ENCODE results near the gene SPEN.

- no peak for TF ChIP-seq MAX (IDR thresholded peaks at IDR 0.05; ENCODE audit: low read depth, low read length)
- TF ChIP-seq USF2 (IDR thresholded peaks at IDR 0.05; ENCODE audit: borderline replicate concordance, low read depth, low read length): no peak
- no peak for TF ChIP-seq POLR2A (IDR thresholded peaks at IDR 0.05; ENCODE audit: low read depth, low read length)
- TF ChIP-seq PBX3 (IDR thresholded peaks at IDR 0.05; ENCODE audit: insufficient replicate concordance, low read depth, low read length): no peak
- no peak for TF ChIP-seq CTCF (IDR thresholded peaks at IDR 0.05 in 2 of 3, conservative IDR thresholded peaks at IDR 0.05 in 1 of 3; ENCODE audit: control insufficient read depth in 2 of 3, extremely low read depth in 1 of 3, insufficient read depth in 1 of 3, low read depth in 3 of 3, low read length in 3 of 3)
- no peak for TF ChIP-seq ZNF217 (IDR thresholded peaks at IDR 0.05)
- TF ChIP-seq NRF1 (conservative IDR thresholded peaks at IDR 0.05; ENCODE audit: low read depth, low read length): no peak
- TF ChIP-seq, protein P1, sequence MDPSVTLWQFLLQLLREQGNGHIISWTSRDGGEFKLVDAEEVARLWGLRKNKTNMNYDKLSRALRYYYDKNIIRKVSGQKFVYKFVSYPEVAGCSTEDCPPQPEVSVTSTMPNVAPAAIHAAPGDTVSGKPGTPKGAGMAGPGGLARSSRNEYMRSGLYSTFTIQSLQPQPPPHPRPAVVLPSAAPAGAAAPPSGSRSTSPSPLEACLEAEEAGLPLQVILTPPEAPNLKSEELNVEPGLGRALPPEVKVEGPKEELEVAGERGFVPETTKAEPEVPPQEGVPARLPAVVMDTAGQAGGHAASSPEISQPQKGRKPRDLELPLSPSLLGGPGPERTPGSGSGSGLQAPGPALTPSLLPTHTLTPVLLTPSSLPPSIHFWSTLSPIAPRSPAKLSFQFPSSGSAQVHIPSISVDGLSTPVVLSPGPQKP (IDR thresholded peaks at IDR 0.05; ENCODE audit: low read depth, low read length): no peak
- no peak for TF ChIP-seq CREB1 (IDR thresholded peaks at IDR 0.05; ENCODE audit: low read depth)
- no peak for TF ChIP-seq YY1 (IDR thresholded peaks at IDR 0.05; ENCODE audit: low read depth, low read length)
- TF ChIP-seq EP300 (IDR thresholded peaks at IDR 0.05; ENCODE audit: borderline replicate concordance in 1 of 2, control insufficient read depth in 1 of 2, low read depth in 2 of 2, low read length in 2 of 2): no peak
- TF ChIP-seq TBL1XR1 (IDR thresholded peaks at IDR 0.05; ENCODE audit: low read depth, low read length): no peak
- no peak for TF ChIP-seq USF1 (IDR thresholded peaks at IDR 0.05; ENCODE audit: borderline replicate concordance, extremely low read length, insufficient read depth, low read depth, low read length)
These were observed 27.0 kb downstream of the SPEN start for GRCh38 chr1:15874471-15874870.
